ENCODE results near the gene ATP1B3.

DNA sequence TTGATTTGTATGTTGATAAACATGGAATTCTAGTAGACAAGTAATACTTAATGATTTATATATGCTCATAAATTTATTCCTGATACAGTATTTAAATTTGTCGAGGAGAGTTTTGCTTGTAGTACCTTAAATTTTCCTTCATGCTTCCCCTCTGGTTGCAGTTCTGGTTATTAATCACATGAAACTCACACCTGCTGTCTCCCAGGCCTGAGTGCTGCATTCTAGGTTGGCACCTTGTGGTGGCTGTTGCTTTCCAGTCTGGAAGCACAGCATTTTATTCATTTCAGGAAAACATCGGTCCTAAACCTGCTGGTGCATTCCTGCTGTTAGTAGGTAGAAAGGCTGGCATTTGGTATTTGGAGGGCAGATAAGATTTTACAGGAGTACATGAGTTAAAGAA, 44.9 kb downstream of the ATP1B3 start:
- TF ChIP-seq, protein P1, sequence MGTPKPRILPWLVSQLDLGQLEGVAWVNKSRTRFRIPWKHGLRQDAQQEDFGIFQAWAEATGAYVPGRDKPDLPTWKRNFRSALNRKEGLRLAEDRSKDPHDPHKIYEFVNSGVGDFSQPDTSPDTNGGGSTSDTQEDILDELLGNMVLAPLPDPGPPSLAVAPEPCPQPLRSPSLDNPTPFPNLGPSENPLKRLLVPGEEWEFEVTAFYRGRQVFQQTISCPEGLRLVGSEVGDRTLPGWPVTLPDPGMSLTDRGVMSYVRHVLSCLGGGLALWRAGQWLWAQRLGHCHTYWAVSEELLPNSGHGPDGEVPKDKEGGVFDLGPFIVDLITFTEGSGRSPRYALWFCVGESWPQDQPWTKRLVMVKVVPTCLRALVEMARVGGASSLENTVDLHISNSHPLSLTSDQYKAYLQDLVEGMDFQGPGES (IDR thresholded peaks at IDR 0.05; ENCODE audit: low read depth, low read length): no peak
- TF ChIP-seq MXI1 (IDR thresholded peaks at IDR 0.05; ENCODE audit: low read depth, low read length) (no peak), NRF1 (IDR thresholded peaks at IDR 0.05; ENCODE audit: low read depth, low read length) (no peak), TCF12 (IDR thresholded peaks at IDR 0.05) (no peak), EP300 (IDR thresholded peaks at IDR 0.05; ENCODE audit: borderline replicate concordance in 1 of 2, low read depth in 1 of 2, low read length in 1 of 2) (no peak), SMC3 (IDR thresholded peaks at IDR 0.05; ENCODE audit: low read depth, low read length) (no peak), RFX5 (IDR thresholded peaks at IDR 0.05; ENCODE audit: low read length) (no peak), MAX (IDR thresholded peaks at IDR 0.05; ENCODE audit: low read depth) (no peak), CTCF (IDR thresholded peaks at IDR 0.05) (no peak), CHD2 (IDR thresholded peaks at IDR 0.05; ENCODE audit: low read length, partially characterized antibody) (no peak), RAD21 (IDR thresholded peaks at IDR 0.05; ENCODE audit: low read length) (no peak)
- TF ChIP-seq, protein P2, sequence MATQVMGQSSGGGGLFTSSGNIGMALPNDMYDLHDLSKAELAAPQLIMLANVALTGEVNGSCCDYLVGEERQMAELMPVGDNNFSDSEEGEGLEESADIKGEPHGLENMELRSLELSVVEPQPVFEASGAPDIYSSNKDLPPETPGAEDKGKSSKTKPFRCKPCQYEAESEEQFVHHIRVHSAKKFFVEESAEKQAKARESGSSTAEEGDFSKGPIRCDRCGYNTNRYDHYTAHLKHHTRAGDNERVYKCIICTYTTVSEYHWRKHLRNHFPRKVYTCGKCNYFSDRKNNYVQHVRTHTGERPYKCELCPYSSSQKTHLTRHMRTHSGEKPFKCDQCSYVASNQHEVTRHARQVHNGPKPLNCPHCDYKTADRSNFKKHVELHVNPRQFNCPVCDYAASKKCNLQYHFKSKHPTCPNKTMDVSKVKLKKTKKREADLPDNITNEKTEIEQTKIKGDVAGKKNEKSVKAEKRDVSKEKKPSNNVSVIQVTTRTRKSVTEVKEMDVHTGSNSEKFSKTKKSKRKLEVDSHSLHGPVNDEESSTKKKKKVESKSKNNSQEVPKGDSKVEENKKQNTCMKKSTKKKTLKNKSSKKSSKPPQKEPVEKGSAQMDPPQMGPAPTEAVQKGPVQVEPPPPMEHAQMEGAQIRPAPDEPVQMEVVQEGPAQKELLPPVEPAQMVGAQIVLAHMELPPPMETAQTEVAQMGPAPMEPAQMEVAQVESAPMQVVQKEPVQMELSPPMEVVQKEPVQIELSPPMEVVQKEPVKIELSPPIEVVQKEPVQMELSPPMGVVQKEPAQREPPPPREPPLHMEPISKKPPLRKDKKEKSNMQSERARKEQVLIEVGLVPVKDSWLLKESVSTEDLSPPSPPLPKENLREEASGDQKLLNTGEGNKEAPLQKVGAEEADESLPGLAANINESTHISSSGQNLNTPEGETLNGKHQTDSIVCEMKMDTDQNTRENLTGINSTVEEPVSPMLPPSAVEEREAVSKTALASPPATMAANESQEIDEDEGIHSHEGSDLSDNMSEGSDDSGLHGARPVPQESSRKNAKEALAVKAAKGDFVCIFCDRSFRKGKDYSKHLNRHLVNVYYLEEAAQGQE (IDR thresholded peaks at IDR 0.05; ENCODE audit: low read depth, low read length): no peak

Measured in SK-N-SH (cell line).